ENCODE results near the gene GADL1.

DNA sequence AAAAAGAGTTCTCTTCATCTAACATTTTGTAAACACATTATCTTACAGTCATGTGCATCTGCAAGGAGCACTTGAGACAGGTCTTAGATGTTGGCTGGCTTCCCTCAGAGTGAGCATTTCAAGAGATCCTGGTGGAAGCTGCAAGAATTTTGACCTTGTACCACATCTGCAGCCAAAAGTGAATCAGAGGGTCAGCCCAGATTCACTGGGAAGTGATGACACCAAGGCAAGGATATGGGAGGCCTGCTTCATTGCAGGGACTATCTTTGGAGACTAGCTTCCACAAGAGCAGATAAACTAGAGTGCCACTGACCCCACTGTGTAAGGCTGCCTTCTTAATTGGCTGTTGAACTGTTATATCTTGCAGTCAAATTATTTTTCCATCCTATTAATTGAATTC, 21.3 kb upstream of the GADL1 start:
- TF ChIP-seq POLR2AphosphoS5 (IDR thresholded peaks at IDR 0.05; ENCODE audit: borderline replicate concordance, low read depth, low read length) = no peak
- no peak for TF ChIP-seq EZH2 (IDR thresholded peaks at IDR 0.05)
- TF ChIP-seq FOXP2 (optimal IDR thresholded peaks at IDR 0.05; ENCODE audit: control extremely low read depth, extremely low read length, insufficient read depth) = no peak
